ENCODE results near the gene NSMCE1. TPM values are rescaled to one million over a fixed set of nuclear protein-coding genes. Genes with fewer than 3 reads are reported as not detected.

Gene NSMCE1
- total and polyA plus RNA-seq, 7 donors: 18.9 to 51.8 (median 28.4) TPM

DNA sequence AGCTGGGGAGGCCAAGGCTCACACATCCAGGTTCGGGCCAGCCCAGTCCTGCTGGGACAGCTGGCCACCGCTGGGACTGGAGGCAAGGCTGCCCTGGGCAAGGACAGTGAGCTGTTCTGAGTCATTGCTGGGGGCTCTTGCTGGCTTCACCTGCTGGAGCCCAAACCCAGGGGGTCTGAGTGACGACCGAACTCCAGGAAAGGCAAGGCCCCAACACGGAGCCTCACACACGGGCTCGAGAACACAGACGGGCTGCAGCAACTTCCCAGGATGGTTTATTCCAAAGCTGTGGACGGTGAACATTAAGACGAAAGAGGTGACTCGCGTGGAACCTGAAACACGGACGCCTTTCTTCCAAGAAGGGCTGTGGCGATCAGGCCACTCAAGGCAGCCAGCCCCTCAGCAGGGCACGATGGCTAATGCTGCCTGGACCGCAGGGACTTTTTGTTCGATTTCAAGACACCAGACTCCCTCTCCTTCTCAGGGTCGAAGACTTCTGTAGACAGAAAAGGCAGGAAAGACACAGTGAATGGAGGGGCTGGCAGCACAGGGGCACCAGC is 43.8 kb downstream of the NSMCE1 start:
- WGBS, 3 donors: 60 to 76% (median 70%) methylated on average over 19 of the region's 19 CpGs
- TF ChIP-seq, protein P1, sequence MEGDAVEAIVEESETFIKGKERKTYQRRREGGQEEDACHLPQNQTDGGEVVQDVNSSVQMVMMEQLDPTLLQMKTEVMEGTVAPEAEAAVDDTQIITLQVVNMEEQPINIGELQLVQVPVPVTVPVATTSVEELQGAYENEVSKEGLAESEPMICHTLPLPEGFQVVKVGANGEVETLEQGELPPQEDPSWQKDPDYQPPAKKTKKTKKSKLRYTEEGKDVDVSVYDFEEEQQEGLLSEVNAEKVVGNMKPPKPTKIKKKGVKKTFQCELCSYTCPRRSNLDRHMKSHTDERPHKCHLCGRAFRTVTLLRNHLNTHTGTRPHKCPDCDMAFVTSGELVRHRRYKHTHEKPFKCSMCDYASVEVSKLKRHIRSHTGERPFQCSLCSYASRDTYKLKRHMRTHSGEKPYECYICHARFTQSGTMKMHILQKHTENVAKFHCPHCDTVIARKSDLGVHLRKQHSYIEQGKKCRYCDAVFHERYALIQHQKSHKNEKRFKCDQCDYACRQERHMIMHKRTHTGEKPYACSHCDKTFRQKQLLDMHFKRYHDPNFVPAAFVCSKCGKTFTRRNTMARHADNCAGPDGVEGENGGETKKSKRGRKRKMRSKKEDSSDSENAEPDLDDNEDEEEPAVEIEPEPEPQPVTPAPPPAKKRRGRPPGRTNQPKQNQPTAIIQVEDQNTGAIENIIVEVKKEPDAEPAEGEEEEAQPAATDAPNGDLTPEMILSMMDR (IDR thresholded peaks at IDR 0.05): no peak
- H3K36me3 ChIP-seq (ENCODE audit: insufficient read depth in 1 of 2, low read depth in 1 of 2): peaks cover 0 to 19% of the 10 kb centered on the region in 2 donors
- ATAC-seq: no peak
- no peak overlapping the region for H3K27ac ChIP-seq
- DNase-seq: peak in 1 of 2 donors; percentile 30
- H3K4me1 ChIP-seq: peaks cover 30% of the 10 kb centered on the region
- no peaks in the 10 kb centered on the region for H3K9me3 ChIP-seq
- H3K4me3 ChIP-seq: no peak overlapping the region
- intact Hi-C loops (cut with DNase I): no loop called here
- H3K27me3 ChIP-seq (ENCODE audit: insufficient read depth in 3 of 3, low read length in 2 of 3): no peaks in the 10 kb centered on the region

DNA sequence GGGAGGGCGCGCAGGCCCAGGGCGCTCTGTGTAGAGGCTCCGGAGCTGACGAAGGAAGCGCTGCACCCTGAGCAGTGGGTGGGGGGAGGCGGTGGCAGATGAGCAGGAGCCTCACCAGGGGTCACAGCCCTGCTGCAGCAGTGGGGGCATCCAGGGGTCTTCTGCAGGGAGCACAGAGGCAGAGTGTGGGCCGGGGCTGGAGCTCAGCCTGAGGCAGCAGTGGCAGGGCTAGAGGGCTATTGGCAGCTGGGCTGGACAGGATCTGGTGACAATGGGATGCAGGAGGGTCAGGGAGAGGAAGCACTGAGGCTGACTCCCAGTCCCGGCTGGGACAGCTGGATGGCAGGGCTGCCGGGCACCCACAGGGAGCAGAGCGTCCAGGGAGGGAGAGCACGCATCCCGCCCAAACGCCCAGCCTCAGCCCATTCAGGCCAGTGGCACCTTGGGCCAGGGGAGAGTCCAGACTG is 44.3 kb downstream of the NSMCE1 start:
- ATAC-seq (no peak), DNase-seq (no peak)
- Histone ChIP-seq H3K9me3 (no peaks in the 10 kb centered on the region), H3K4me1 (peaks cover 25% of the 10 kb centered on the region), H3K36me3 (ENCODE audit: insufficient read depth in 1 of 2, low read depth in 1 of 2) (peaks cover 0 to 22% of the 10 kb centered on the region in 2 donors), H3K27me3 (ENCODE audit: insufficient read depth in 3 of 3, low read length in 2 of 3) (no peaks in the 10 kb centered on the region), H3K27ac (no peak overlapping the region), H3K4me3 (no peak overlapping the region)
- WGBS, 3 donors: 56 to 81% (median 70%) methylated on average over 14 of the region's 14 CpGs
- TF ChIP-seq, protein P1 (IDR thresholded peaks at IDR 0.05): no peak
- intact Hi-C loops (cut with DNase I): no loop called here

DNA sequence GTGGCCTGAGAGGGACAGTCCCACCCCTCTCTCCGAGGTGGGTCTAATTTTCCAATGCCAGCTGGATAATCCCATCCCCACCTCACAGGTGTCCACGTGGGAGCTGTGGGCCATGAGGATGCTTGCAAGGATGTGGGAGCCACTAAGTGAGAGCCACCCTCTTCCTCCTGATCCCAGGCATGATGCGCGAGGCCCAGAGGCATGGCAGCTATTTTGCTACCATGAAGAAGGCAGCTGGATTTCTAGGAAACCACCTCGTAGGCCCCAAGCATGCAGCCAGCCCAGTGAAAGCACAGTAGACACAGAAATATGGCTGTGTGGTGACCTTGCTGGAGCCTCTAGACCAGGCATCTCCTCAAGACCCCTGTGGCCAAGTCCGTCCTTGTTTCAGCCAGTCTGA is 44.9 kb downstream of the NSMCE1 start:
- no peak overlapping the region for H3K4me3 ChIP-seq
- WGBS, 3 donors: 71 to 79% (median 71%) methylated on average over 6 of the region's 6 CpGs
- ATAC-seq (no peak), DNase-seq (peak in 1 of 2 donors; percentile 20)
- H3K27me3 ChIP-seq (ENCODE audit: insufficient read depth in 3 of 3, low read length in 2 of 3): no peaks in the 10 kb centered on the region
- intact Hi-C loops (cut with DNase I): no loop called here
- peaks cover 0 to 28% of the 10 kb centered on the region in 2 donors for H3K36me3 ChIP-seq (ENCODE audit: insufficient read depth in 1 of 2, low read depth in 1 of 2)
- H3K9me3 ChIP-seq: no peaks in the 10 kb centered on the region
- peaks cover 19% of the 10 kb centered on the region for H3K4me1 ChIP-seq
- no peak overlapping the region for H3K27ac ChIP-seq
- TF ChIP-seq, protein P1 (IDR thresholded peaks at IDR 0.05): no peak

DNA sequence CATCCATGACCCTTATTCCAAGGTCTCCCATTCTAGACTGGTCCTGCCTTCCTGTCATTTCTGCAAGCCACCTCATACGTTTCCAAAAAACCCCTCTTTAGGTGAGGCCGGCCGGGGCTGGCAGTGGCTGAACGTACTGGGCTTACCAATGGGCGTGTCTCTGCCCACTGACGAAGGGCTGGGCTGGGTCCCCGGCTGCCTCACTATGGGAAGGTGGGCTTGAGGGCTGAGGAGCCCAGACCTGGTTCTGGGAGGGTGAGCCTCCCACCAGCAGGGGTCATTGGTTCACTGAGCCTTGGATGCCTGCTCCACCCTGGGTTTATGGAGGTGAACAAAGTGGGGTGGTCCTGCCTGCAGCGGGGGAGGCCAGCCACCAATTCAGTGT is 45.4 kb downstream of the NSMCE1 start:
- no peaks in the 10 kb centered on the region for H3K27me3 ChIP-seq (ENCODE audit: insufficient read depth in 3 of 3, low read length in 2 of 3)
- WGBS, 3 donors: 29 to 46% (median 41%) methylated on average over 8 of the region's 8 CpGs
- DNase-seq (no peak), ATAC-seq (peak in 1 of 4 donors; percentile 13)
- H3K9me3 ChIP-seq: no peaks in the 10 kb centered on the region
- H3K4me3 ChIP-seq: no peak overlapping the region
- peak overlapping the region; percentile 81 for H3K27ac ChIP-seq
- peaks cover 18% of the 10 kb centered on the region for H3K4me1 ChIP-seq
- intact Hi-C loops (cut with DNase I): no loop called here
- peaks cover 0 to 31% of the 10 kb centered on the region in 2 donors for H3K36me3 ChIP-seq (ENCODE audit: insufficient read depth in 1 of 2, low read depth in 1 of 2)
- TF ChIP-seq, protein P1 (IDR thresholded peaks at IDR 0.05): no peak

Data from psoas muscle (tissue), 8 donors.